ENCODE measurements around the gene UGT1A7. TPM values are rescaled to one million over a fixed set of nuclear protein-coding genes. Genes with fewer than 3 reads are reported as not detected.

The UGT1A7 gene
- total RNA-seq, 1 donor from 2014 or later = not detected

- TF ChIP-seq CTCF (conservative IDR thresholded peaks at IDR 0.05; ENCODE audit: low read depth, low read length) = no peak
- DNase-seq (ENCODE audit: low read depth) = no peak
- no peak overlapping the region for H3K4me3 ChIP-seq (ENCODE audit: low read depth, low read length)
Observed at GRCh38 chr2:233773854-233774253, 92.2 kb downstream of the UGT1A7 start.

GRCh38 chr2:233775414-233775813, 93.7 kb downstream of the UGT1A7 start:
- no peak overlapping the region for H3K4me3 ChIP-seq (ENCODE audit: low read depth, low read length)
- no peak for DNase-seq (ENCODE audit: low read depth)
- TF ChIP-seq CTCF (conservative IDR thresholded peaks at IDR 0.05; ENCODE audit: low read depth, low read length) = no peak

- DNase-seq (ENCODE audit: low read depth) = no peak
- no peak within 1 kb of the TSS for H3K4me3 ChIP-seq (ENCODE audit: low read depth, low read length)
Observed at GRCh38 chr2:233778030-233778429, 96.3 kb downstream of the UGT1A7 start, which contains the start of gene MROH2A. TSS of gene MROH2A (plus strand) at chr2:233778330. CDS start at chr2:233779359, 1,029 bp downstream.

GRCh38 chr2:233779722-233780121, 98.0 kb downstream of the UGT1A7 start:
- DNase-seq (ENCODE audit: low read depth) = no peak
- no peak overlapping the region for H3K4me3 ChIP-seq (ENCODE audit: low read depth, low read length)
- TF ChIP-seq CTCF (conservative IDR thresholded peaks at IDR 0.05; ENCODE audit: low read depth, low read length) = no peak

More at GRCh38 chr2:233778030-233778429, 96.3 kb downstream of the UGT1A7 start, which contains the start of gene MROH2A:
- no peak for TF ChIP-seq CTCF (conservative IDR thresholded peaks at IDR 0.05; ENCODE audit: low read depth, low read length)

- no peak for DNase-seq (ENCODE audit: low read depth)
Observed at GRCh38 chr2:233780771-233781170, 99.1 kb downstream of the UGT1A7 start.

GRCh38 chr2:233789554-233789953, 107.9 kb downstream of the UGT1A7 start:
- DNase-seq (ENCODE audit: low read depth) = no peak
- TF ChIP-seq CTCF (conservative IDR thresholded peaks at IDR 0.05; ENCODE audit: low read depth, low read length) = no peak
- H3K4me3 ChIP-seq (ENCODE audit: low read depth, low read length) = no peak overlapping the region

More at GRCh38 chr2:233780771-233781170, 99.1 kb downstream of the UGT1A7 start:
- H3K4me3 ChIP-seq (ENCODE audit: low read depth, low read length) = no peak overlapping the region
- TF ChIP-seq CTCF (conservative IDR thresholded peaks at IDR 0.05; ENCODE audit: low read depth, low read length) = no peak

GRCh38 chr2:233791151-233791882, 109.6 kb downstream of the UGT1A7 start:
- H3K4me3 ChIP-seq (ENCODE audit: low read depth, low read length) = no peak overlapping the region
- no peak for DNase-seq (ENCODE audit: low read depth)
- TF ChIP-seq CTCF (conservative IDR thresholded peaks at IDR 0.05; ENCODE audit: low read depth, low read length) = no peak
